Hematopoietic multipotent progenitor cell treated with erythropoietin and hydrocortisone succinate and interleukin-3 and kit ligand, for 8 days (in vitro differentiated cells): ENCODE data around the gene HDAC4.

Source experiments
- DNase-seq: peaks from one replicate; pipeline ENCODE4 v3.0.0-alpha.2; 2015

The HDAC4 gene

DNA sequence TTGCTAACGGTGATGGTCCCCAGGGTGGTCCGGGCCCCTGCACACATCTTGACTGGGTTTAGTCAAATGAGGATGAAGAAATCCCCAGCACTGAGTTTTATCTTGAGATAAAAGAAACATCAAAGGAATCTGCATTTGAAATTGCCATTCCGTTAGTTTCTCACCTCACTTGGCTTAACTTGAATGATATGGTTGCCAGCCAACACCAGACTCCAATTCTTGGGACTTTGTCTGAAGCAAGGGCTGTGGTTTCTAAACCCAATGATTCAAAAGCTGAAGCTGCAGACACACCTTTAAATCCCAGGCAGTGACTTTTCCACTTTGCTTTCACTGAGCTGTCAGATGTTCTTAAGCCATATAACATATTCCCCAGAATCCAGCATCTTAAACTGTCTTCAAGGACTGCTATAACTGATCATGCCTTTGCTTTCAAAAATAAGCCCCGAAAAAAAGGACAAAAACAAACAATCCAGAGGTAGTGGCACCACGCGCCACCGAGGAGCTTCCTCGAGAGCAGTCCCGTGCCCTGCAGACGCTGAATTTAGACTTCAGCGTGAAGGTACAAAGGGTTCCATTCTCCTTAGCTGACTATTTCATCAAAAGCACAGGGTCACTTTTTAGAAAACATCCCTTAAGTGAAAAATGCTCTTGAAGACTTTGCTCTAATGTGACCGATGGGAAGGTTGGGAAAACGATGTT lies 189.3 kb downstream of the HDAC4 start:
- DNase-seq: no peak

DNA sequence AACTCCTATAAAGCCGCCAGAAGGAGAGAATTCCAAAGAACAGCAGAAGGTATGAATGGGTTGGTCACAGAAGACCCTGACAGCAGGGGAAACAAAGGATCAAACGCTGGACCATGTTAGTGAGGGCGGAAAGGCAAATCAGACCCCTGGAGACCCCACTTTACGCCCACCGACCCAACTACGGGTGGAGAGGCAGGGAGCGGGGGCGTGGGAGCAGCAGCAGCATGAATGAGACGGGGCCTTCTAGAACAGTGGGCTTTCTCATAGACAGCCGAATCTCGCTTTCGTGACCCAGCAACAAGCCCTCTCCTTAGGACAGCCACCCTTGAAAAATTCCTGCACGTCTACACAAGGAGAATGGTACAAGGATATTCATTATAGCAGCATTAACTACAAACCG lies 191.0 kb downstream of the HDAC4 start:
- no peak for DNase-seq

DNA sequence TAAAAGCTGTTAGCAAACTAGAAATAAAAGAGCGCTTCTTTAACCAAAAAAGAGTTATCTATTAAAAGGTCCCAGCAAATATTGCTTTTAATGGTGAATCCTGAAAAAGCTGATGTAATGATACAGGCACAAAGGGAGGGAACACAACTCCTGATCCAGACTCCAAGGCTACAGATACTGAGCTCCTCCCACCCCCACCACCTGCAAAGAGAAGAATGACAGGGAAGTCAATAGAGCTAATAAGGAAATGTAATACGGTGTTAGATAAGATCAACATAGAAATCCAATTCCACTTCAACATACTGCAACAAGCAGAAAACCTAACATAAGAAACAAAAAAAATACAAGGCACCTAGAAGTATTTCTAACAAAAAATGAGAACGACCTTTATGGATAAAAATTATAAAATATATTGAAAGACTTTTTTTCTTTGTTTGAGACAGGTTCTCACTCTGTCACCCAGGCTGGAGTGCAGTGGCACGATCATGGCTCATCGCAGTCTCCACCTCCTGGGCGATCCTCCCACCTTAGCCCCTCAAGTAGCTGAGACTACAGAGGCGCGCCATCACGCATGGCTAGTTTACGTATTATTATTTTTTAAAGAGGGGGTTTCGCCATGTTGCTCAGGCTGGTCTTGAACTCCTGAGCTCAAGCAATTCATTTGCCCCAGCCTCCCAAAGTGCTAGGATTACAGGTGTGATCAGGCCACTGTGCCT lies 192.2 kb downstream of the HDAC4 start:
- DNase-seq: no peak

DNA sequence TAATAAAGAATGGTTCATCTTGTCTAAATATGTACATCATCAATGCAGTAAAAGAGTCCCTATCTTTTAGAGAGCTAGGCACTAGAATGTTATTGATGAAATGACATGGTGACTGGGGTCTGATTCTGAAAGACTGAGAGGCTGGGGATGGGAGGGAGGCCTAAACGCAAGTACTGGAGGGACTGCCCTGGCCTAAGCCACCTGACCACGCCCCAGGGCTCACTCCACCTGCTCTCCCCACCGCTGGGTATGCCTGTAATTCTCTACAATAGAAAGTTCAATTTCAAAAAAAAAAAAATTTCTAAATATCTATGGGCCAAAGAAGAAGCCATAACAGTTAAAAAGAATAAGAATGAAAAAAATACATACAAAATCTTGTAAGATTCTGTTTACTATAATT lies 194.0 kb downstream of the HDAC4 start:
- no peak for DNase-seq

DNA sequence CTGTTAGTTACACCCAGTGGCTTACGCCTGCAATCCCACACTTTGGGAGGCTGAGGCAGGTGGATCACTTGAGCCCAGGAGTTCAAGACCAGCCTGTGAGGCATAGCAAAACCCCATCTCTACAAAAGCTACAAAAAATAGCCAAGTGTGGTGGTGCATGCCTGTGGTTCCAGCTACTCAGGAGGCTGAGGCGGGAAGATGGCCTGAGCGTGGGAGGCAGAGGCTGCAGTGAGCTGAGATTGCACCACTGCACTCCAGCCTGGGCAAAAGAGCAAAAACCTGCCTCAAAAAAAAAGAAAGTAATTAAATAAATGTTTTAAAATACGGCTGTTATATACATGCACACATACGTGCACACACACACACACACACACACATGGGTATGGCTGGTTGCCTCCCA lies 194.8 kb downstream of the HDAC4 start:
- no peak for DNase-seq

- DNase-seq: no peak
Measured at GRCh38 chr2:239204876-239205468, 195.8 kb downstream of the HDAC4 start.

- DNase-seq: no peak
Measured at GRCh38 chr2:239204136-239204875, 196.5 kb downstream of the HDAC4 start.

GRCh38 chr2:239203443-239204135 lies 197.2 kb downstream of the HDAC4 start:
- no peak for DNase-seq

GRCh38 chr2:239202836-239203235 lies 198.0 kb downstream of the HDAC4 start:
- no peak for DNase-seq

- no peak for DNase-seq
Measured at GRCh38 chr2:239202343-239202742, 198.5 kb downstream of the HDAC4 start.

GRCh38 chr2:239201884-239202283 lies 198.9 kb downstream of the HDAC4 start:
- DNase-seq: no peak

- no peak for DNase-seq
Measured at GRCh38 chr2:239201531-239201876, 199.3 kb downstream of the HDAC4 start.

DNA sequence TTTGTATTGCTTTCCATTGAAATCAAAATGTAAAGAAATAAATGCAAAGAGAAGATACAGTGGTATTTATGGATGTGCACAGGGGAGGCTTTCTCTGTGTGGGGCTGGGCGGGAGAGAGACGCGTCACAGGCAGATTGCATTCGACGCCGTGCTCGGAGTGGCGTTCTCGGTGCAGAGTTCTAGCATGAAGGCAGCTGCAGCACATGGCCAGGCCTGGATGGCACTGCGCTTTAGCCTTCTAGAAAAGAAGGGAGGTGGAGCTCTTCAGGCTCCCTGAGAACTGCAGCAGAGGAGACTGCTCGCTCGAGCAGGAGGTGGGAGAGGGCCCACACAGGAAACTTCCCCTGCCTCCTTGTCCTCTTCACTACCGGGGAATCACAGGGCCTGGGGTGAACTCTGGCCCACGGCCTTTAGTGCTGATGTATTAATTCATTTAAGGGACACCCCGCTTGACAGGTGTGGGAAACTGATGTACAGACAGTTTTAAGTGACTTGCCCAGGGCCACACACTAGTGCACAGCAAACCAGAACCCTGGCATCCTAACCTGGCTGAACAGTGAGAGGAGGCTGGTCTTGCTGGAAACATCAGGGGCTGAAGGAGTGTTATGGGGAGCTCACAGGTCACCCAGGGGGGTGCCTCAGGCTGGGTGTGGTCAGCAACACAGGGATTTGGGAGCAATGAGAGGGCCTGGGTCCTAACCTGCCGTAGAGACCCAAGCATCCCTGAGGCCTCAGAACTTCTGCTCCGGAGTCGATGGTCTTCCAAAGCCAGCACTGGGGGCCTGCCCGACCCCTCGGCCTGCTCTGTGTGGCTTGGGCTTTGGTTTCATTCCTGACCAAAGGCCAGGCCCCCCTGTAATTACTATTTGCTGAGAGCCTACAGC lies 199.9 kb downstream of the HDAC4 start:
- no peak for DNase-seq

GRCh38 chr2:239199041-239199768 lies 201.6 kb downstream of the HDAC4 start:
- no peak for DNase-seq

DNA sequence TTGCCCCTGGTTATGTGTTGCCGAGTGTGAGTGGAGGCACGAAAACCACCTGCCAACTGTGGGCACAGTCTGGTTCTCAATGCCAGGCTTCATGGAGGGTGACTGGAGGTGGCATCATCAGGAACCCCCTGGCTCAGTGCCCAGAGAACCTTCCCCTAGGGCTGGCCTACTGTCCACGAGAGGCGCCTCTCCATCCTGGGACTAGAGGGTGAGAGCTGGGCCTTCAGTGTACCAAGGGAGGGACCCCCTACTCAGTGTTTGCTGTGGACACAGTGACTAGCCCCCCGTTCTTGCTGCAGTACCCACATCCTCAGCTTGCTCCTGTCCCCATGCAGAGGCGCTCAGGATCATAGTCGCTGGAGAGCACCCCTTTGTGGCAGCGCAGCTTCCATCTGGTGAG lies 202.6 kb downstream of the HDAC4 start:
- no peak for DNase-seq

GRCh38 chr2:239197146-239197545 lies 203.7 kb downstream of the HDAC4 start:
- no peak for DNase-seq

DNA sequence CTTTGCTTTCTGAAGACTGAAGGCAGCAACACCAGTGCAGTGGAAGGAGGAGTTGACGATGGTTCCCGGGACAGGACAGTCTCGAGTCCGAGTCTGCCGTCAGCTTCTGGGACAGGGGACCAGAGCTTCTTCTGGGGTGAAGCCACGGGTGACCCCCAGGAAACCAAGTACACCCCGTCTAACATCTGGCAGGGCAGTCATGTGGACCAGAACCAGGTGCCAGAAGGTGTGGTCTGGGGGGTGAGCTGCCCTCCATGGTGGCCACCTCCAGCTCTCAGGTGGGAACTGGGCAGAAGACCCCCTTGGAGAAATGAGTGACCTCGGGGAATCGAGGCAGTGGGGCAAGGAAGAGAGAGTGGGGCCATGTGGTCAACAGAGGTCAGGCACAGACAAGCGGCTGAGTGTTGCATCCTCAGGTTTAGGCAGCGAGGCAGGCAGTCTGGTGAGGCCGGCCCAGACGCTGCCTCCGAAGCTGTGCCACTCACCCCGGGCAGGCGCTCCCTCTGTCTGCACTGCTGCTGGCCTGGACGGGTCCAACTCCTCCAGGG lies 204.3 kb downstream of the HDAC4 start:
- DNase-seq: no peak

DNA sequence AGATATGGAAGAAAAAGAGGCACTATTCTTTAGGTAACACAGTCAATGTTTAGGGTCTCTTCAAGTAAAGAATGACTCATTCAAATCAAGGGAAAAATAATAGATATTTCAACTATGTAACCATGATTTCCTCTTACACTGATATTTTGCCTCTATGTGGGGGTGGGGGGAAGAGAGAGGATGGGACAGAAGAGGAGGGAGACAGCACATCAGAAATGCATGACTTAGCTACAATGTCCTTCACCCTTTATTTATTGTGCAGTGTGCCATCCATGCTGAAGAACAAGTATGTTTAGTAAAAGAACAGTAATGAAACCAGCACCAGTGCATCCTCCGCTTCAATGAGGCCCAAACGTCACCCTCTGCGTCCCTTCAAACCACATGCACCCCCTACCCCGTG lies 204.8 kb downstream of the HDAC4 start:
- no peak for DNase-seq

GRCh38 chr2:239195318-239195871 lies 205.4 kb downstream of the HDAC4 start:
- no peak for DNase-seq

- DNase-seq: no peak
Measured at GRCh38 chr2:239194731-239195317, 206.0 kb downstream of the HDAC4 start.
